Measurements from ENCODE around the gene FREM3.

Gene FREM3

DNA sequence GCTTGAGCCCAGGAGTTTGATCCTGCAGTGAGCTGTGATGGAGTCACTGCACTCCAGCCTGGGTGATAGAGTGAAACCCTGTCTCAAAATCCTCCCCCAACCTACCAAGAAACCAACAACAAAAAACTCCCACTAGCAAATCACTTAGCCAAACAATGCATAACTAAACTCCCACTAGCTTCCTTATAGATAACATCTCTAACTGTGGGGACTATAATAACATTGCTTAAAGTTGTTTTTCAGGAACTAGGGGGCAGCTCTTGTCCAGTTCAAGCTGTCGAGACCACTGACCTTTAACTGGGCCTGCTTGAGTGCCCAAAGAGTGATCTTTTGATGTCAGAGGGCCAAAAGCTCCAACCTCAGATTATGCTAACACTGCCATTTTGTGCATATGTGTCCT, 81.7 kb downstream of the FREM3 start:
- Histone ChIP-seq H3K27ac (ENCODE audit: low read depth, low read length) (no peak overlapping the region), H3K4me1 (ENCODE audit: insufficient read depth, low read length) (no peaks in the 10 kb centered on the region), H3K27me3 (ENCODE audit: insufficient read depth, low read length) (no peaks in the 10 kb centered on the region), H3K4me3 (ENCODE audit: low read length) (no peak overlapping the region), H3K9me3 (ENCODE audit: insufficient read depth, low read depth, low read length) (no peaks in the 10 kb centered on the region), H3K9ac (ENCODE audit: low read depth, low read length) (no peak overlapping the region), H3K36me3 (ENCODE audit: insufficient read depth, low read length) (no peaks in the 10 kb centered on the region)
- WGBS = 88% methylated on average over 1 of the region's 1 CpG

DNA sequence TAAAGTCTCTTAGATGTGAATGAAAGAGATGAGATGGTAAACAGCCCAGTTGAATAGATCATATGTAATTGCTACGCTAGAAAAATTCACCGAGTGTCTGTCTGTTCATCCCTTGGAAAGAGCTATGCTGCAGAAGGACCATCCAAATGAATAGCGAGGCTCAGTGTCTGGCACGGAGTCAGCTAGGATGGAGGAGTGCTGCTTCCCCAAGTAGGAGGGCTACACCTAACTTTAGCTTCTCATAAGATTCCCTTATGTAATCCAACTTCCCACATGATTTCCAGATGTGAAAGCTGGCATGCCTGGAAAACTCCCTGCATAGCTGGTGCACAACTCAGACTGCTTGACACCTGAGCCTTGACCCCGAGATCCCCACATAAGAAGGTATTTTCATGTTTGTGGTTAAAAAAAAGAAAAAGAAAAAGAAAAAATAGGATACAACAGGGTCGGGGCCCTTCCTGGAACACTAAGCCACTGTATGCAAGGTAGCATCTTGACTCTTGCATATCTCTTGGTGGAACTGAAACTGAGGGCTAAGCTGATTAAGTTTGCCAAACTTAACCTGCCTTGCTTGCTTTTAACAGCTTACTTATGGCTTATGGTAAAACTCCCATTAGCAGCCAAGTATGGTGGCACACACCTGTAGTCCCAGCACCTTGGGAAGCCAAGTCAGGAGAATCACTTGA, 82.3 kb downstream of the FREM3 start:
- Histone ChIP-seq H3K4me3 (ENCODE audit: low read length) (no peak overlapping the region), H3K4me1 (ENCODE audit: insufficient read depth, low read length) (no peaks in the 10 kb centered on the region), H3K27me3 (ENCODE audit: insufficient read depth, low read length) (no peaks in the 10 kb centered on the region), H3K36me3 (ENCODE audit: insufficient read depth, low read length) (no peaks in the 10 kb centered on the region), H3K27ac (ENCODE audit: low read depth, low read length) (no peak overlapping the region), H3K9ac (ENCODE audit: low read depth, low read length) (no peak overlapping the region), H3K9me3 (ENCODE audit: insufficient read depth, low read depth, low read length) (no peaks in the 10 kb centered on the region)
- WGBS = 93% methylated on average over 6 of the region's 6 CpGs

DNA sequence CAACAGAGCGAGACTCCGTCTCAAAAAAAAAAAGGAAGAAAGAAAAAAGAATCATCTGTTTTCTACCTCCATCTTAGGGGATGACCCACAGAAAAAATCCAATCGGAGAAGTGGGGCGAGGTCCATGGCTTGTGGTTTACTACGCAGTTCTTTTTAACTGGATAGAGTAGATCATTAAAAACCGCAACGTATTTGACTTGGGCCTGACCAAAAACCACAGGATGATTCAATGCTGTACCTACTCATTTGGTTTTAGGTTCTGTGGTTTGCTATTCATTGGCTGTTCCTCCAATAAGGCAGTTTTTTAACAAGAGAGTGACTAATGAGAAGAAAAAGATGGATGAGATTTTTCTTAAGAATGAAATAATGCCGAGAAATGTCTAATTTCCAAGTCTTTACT, 83.7 kb downstream of the FREM3 start:
- no peak overlapping the region for H3K27ac ChIP-seq (ENCODE audit: low read depth, low read length)
- WGBS = 97% methylated on average over 8 of the region's 8 CpGs
- H3K27me3 ChIP-seq (ENCODE audit: insufficient read depth, low read length) = no peaks in the 10 kb centered on the region
- H3K9me3 ChIP-seq (ENCODE audit: insufficient read depth, low read depth, low read length) = no peaks in the 10 kb centered on the region
- no peaks in the 10 kb centered on the region for H3K36me3 ChIP-seq (ENCODE audit: insufficient read depth, low read length)
- no peaks in the 10 kb centered on the region for H3K4me1 ChIP-seq (ENCODE audit: insufficient read depth, low read length)
- no peak overlapping the region for H3K9ac ChIP-seq (ENCODE audit: low read depth, low read length)
- no peak overlapping the region for H3K4me3 ChIP-seq (ENCODE audit: low read length)

DNA sequence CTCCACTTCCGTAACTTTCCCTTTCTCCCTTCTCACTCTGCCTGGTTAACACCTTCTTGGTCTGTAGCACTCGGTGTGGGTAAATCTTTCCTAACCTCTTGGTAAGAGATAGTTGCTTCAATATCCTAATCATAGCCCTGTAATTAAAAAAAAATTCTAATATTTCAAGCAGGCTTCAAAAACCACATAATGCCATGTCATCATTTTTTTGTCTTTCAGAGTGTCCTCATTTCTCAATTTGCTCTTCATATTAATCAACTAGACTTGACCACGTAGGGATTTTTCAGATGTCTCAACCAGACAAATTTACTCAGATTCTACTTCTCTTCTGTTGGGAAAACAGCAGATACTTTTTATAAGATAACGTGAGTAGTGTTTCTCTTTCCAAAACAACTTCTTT, 91.0 kb downstream of the FREM3 start:
- no peaks in the 10 kb centered on the region for H3K9me3 ChIP-seq (ENCODE audit: insufficient read depth, low read depth, low read length)
- no peaks in the 10 kb centered on the region for H3K4me1 ChIP-seq (ENCODE audit: insufficient read depth, low read length)
- H3K27ac ChIP-seq (ENCODE audit: low read depth, low read length) = no peak overlapping the region
- no peak overlapping the region for H3K4me3 ChIP-seq (ENCODE audit: low read length)
- H3K9ac ChIP-seq (ENCODE audit: low read depth, low read length) = no peak overlapping the region
- H3K36me3 ChIP-seq (ENCODE audit: insufficient read depth, low read length) = no peaks in the 10 kb centered on the region
- H3K27me3 ChIP-seq (ENCODE audit: insufficient read depth, low read length) = no peaks in the 10 kb centered on the region
- WGBS = 83% methylated on average over 4 of the region's 4 CpGs

DNA sequence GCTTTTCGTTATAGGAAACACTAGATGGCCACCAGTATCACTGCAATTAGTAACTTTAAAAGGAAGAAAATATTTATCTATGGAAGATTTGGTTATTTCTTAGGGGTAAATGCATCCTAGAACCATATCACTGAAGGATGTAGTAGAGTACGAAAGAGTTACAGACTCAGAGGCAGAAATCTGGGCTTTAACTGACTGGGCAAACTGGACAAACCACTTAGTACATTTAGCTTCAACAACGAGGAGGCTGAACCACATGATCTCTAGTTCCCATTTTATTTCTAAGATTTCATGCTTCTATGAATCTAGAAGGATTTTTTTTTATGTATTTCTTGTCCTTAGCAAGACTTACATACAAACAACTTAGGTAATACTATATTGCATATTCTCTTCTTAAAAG, 94.0 kb downstream of the FREM3 start:
- H3K4me3 ChIP-seq (ENCODE audit: low read length) = no peak overlapping the region
- 87% methylated on average over 3 of the region's 3 CpGs for WGBS
- no peaks in the 10 kb centered on the region for H3K36me3 ChIP-seq (ENCODE audit: insufficient read depth, low read length)
- H3K4me1 ChIP-seq (ENCODE audit: insufficient read depth, low read length) = no peaks in the 10 kb centered on the region
- H3K27ac ChIP-seq (ENCODE audit: low read depth, low read length) = no peak overlapping the region
- H3K9me3 ChIP-seq (ENCODE audit: insufficient read depth, low read depth, low read length) = no peaks in the 10 kb centered on the region
- no peaks in the 10 kb centered on the region for H3K27me3 ChIP-seq (ENCODE audit: insufficient read depth, low read length)
- no peak overlapping the region for H3K9ac ChIP-seq (ENCODE audit: low read depth, low read length)

DNA sequence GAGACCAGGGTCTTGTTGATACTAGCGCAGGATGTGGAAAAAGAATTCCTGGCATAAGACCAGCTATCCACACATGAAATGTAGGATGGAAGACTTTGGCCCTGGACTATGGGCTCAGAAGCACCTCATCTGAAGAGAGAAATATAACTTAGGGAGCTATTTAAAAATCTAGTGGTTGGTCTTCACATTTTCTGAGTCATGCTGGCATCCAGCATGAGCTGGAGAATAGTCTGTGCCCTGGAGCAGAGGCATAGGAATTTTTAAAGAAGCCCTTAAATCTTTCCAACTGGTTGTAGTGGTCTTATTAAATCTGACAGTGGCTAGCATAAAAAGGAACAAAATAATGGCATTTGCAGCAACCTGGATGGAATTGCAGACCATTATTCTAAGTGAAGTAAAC, 100.6 kb downstream of the FREM3 start:
- Histone ChIP-seq H3K9ac (ENCODE audit: low read depth, low read length) (no peak overlapping the region), H3K4me1 (ENCODE audit: insufficient read depth, low read length) (no peaks in the 10 kb centered on the region), H3K4me3 (ENCODE audit: low read length) (no peak overlapping the region), H3K27me3 (ENCODE audit: insufficient read depth, low read length) (no peaks in the 10 kb centered on the region), H3K9me3 (ENCODE audit: insufficient read depth, low read depth, low read length) (no peaks in the 10 kb centered on the region), H3K27ac (ENCODE audit: low read depth, low read length) (no peak overlapping the region), H3K36me3 (ENCODE audit: insufficient read depth, low read length) (no peaks in the 10 kb centered on the region)
- 91% methylated on average over 1 of the region's 1 CpG for WGBS

DNA sequence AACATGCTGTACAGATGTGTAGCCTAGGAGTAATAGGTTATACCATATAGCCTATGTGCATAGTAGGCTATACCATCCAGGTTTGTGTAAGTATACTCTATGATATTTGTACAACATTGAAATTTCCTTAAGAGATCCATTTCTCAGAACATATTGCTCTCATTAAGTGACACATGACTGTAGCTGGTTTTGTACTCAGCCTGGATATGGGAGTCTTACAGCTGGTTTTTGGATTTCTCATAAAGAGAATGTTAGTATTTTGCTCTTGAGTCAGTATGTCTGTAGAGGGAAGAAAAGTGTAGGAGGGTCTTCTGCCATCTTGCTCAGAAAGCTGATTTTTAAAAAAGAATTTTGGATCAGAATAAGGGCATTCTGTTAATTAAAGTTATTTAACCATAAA, 101.7 kb downstream of the FREM3 start:
- Histone ChIP-seq H3K4me1 (ENCODE audit: insufficient read depth, low read length) (no peaks in the 10 kb centered on the region), H3K27me3 (ENCODE audit: insufficient read depth, low read length) (no peaks in the 10 kb centered on the region), H3K9me3 (ENCODE audit: insufficient read depth, low read depth, low read length) (peaks cover 7% of the 10 kb centered on the region), H3K36me3 (ENCODE audit: insufficient read depth, low read length) (no peaks in the 10 kb centered on the region), H3K4me3 (ENCODE audit: low read length) (no peak overlapping the region), H3K27ac (ENCODE audit: low read depth, low read length) (no peak overlapping the region), H3K9ac (ENCODE audit: low read depth, low read length) (no peak overlapping the region)

DNA sequence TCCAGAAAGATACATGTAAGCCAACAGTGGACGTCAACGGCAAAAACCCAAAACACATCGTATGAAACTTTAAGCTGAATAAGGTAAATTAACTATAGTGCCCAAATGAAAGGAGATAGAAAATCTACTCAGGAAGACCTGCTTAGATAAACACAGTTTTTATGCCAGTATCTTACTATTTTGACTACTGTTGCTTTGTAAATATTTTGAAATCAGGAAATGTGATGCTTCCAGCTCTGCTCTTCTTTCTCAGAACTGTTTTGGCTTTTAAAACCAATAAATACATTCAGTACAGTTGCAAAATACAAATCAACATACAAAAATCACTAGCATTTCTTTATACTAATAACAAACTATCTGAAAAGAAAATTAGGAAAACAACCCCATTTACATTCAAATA, 103.2 kb downstream of the FREM3 start:
- Histone ChIP-seq H3K9me3 (ENCODE audit: insufficient read depth, low read depth, low read length) (peaks cover 9% of the 10 kb centered on the region), H3K27me3 (ENCODE audit: insufficient read depth, low read length) (no peaks in the 10 kb centered on the region), H3K36me3 (ENCODE audit: insufficient read depth, low read length) (no peaks in the 10 kb centered on the region), H3K27ac (ENCODE audit: low read depth, low read length) (no peak overlapping the region), H3K4me1 (ENCODE audit: insufficient read depth, low read length) (no peaks in the 10 kb centered on the region), H3K4me3 (ENCODE audit: low read length) (no peak overlapping the region), H3K9ac (ENCODE audit: low read depth, low read length) (no peak overlapping the region)
- 98% methylated on average over 3 of the region's 3 CpGs for WGBS

DNA sequence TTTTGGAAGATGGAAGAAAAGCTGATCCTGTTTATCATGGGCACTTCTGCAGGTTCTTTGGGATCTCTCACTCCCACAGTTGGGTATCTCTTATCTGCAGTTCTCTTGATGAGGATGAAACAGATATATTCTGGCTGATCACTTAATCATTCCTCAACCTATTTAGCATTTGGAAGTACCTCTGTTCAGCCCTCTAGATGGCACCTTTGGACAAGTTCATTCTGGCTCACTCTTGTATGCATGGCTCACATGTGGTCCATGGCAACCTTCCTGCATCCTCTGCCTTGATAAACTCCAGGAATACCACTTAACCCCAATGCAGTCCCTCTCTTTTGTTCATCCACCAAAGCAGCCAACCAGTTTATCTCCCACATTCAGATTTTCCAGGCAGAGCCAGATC, 112.8 kb downstream of the FREM3 start:
- Histone ChIP-seq H3K9me3 (ENCODE audit: insufficient read depth, low read depth, low read length) (0 out of 2 replicates have a peak, but pooled peaks cover 5% of the 10 kb centered on the region), H3K9ac (ENCODE audit: low read depth, low read length) (no peak overlapping the region), H3K4me3 (ENCODE audit: low read length) (no peak overlapping the region), H3K27me3 (ENCODE audit: insufficient read depth, low read length) (no peaks in the 10 kb centered on the region), H3K4me1 (ENCODE audit: insufficient read depth, low read length) (no peaks in the 10 kb centered on the region), H3K36me3 (ENCODE audit: insufficient read depth, low read length) (no peaks in the 10 kb centered on the region), H3K27ac (ENCODE audit: low read depth, low read length) (no peak overlapping the region)

DNA sequence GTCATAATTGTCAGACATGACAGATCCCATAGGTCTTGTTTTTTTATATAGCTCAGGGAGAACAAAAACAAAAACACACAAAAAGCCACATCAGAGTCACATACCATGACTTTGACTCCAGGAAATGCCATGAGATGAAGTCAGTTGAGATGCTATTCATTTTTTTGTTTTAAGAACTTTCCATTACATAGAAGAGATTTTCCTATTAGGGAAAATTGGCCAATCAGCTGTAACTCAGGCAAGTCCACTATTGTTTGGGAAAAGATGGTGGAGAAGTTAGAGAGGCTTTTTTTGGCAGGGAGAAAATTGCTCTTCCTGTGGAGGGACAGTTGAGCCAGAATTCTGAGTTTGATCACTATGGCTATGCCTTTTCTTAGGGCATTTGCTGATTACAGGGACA, 114.4 kb downstream of the FREM3 start:
- Histone ChIP-seq H3K4me1 (ENCODE audit: insufficient read depth, low read length) (no peaks in the 10 kb centered on the region; the same call in 1 of the 2 replicates), H3K36me3 (ENCODE audit: insufficient read depth, low read length) (no peaks in the 10 kb centered on the region), H3K27ac (ENCODE audit: low read depth, low read length) (no peak overlapping the region), H3K4me3 (ENCODE audit: low read length) (no peak overlapping the region), H3K9me3 (ENCODE audit: insufficient read depth, low read depth, low read length) (0 out of 2 replicates have a peak, but pooled peaks cover 5% of the 10 kb centered on the region), H3K9ac (ENCODE audit: low read depth, low read length) (no peak overlapping the region), H3K27me3 (ENCODE audit: insufficient read depth, low read length) (no peaks in the 10 kb centered on the region)

DNA sequence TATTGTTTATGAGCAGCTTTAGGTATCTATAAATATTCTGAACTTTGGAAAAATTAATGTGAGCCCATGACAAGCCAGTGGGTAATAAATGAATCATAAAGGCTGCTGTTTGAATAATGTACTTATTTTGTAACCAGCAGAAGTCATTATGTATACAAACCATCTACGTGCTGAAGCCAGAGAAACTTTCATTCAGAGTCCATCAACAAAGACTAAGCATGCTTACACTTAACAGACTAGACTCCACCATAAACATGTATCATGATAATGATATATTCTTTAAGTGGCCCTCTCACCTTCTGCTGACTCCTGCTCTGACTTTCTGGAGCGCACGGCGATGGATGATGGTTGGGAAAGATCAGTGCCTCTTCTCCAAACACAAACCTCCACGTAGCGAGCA, 114.9 kb downstream of the FREM3 start:
- WGBS = 94% methylated on average over 6 of the region's 6 CpGs
- H3K27ac ChIP-seq (ENCODE audit: low read depth, low read length) = no peak overlapping the region

More for the DNA sequence above, 114.9 kb downstream of the FREM3 start:
- Histone ChIP-seq H3K27me3 (ENCODE audit: insufficient read depth, low read length) (no peaks in the 10 kb centered on the region), H3K36me3 (ENCODE audit: insufficient read depth, low read length) (no peaks in the 10 kb centered on the region), H3K9me3 (ENCODE audit: insufficient read depth, low read depth, low read length) (0 out of 2 replicates have a peak, but pooled peaks cover 5% of the 10 kb centered on the region), H3K4me3 (ENCODE audit: low read length) (no peak overlapping the region), H3K4me1 (ENCODE audit: insufficient read depth, low read length) (no peaks in the 10 kb centered on the region; the same call in 1 of the 2 replicates), H3K9ac (ENCODE audit: low read depth, low read length) (no peak overlapping the region)

Measured in HUES64 (cell line).